ENCODE results near the gene CTNND2.

CTNND2 gene

DNA sequence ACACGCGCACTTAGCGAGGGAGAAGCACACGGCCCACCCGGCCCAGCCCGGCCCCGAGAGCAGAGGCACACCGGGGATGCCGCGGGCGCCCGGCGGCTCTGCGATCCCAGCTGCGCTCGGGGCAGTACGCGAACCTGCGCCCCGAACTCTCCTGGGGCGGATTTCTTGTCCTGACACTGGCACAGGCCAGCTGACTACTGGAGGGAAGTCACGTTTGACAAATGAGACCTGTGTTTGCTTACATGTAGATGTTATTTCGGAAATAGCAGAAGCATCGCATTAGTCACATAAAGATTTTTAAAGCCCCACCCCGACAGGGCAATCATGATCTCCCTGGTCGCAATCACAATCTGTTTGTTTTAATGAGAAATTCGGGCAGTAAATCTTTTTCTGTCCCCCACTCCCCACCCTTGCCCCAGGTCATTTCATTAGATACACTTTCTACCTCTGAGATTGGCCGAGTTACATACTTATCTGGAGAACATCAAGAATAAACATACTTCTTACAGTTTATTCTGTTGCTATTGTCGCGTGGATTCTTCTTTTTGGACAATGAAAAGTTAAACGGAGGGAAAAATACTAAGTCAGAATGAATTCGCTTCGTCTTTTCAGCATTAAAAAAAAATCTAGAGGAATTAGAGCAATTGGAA is 518.9 kb downstream of the CTNND2 start:
- ChIA-PET CTCF (no interaction called here), POLR2A (ENCODE audit: low non-redundant PET) (no interaction called here)
- no peak overlapping the region for H3K27ac ChIP-seq
- no peak for DNase-seq (ENCODE audit: low spot score)
- TF ChIP-seq, protein P1, sequence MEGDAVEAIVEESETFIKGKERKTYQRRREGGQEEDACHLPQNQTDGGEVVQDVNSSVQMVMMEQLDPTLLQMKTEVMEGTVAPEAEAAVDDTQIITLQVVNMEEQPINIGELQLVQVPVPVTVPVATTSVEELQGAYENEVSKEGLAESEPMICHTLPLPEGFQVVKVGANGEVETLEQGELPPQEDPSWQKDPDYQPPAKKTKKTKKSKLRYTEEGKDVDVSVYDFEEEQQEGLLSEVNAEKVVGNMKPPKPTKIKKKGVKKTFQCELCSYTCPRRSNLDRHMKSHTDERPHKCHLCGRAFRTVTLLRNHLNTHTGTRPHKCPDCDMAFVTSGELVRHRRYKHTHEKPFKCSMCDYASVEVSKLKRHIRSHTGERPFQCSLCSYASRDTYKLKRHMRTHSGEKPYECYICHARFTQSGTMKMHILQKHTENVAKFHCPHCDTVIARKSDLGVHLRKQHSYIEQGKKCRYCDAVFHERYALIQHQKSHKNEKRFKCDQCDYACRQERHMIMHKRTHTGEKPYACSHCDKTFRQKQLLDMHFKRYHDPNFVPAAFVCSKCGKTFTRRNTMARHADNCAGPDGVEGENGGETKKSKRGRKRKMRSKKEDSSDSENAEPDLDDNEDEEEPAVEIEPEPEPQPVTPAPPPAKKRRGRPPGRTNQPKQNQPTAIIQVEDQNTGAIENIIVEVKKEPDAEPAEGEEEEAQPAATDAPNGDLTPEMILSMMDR (conservative IDR thresholded peaks at IDR 0.05; ENCODE audit: low read depth) = no peak

DNA sequence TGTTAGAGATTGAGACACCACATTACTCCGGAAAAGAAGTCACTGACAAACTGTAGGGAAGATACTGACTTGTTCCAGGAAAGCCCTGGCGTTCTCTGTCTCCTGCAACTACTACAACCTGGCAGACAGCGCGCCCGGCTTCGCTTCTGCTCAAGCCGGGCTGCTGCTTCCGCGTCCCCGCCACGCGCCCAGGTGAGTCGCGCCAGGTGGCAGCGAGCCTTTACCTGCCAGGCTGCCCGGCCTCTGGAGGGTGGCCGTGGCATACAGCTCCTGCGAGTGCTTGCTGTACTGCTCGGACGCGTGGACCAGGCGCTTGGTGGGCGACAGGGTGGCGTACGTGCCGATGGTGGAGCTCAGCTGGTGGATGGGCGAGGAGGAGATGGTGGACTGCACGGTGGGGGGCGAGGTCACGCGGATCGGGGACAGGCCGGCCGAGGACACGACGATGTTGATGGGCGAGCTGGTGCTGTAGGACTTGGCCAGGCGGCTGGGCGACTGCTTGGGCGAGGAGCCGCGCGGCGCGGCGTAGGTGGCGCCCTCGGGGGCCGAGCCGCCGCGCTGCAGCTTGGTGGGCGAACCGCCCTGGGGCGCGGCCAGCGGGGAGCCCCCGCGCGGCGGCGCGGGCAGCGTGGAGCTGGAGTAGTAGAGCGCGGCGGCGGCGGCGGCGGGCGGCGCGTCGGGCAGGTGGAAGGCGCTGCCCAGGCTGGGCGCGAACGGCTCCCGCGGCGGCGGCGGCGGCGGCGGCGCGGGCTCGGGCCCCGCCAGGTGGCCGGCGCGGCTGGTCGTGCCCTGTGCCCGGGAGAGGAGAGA is 519.6 kb downstream of the CTNND2 start:
- H3K27ac ChIP-seq = no peak overlapping the region
- TF ChIP-seq, protein P1 (conservative IDR thresholded peaks at IDR 0.05; ENCODE audit: low read depth) = no peak
- DNase-seq (ENCODE audit: low spot score) = no peak
- ChIA-PET POLR2A (ENCODE audit: low non-redundant PET) (no interaction called here), CTCF (no interaction called here)

DNA sequence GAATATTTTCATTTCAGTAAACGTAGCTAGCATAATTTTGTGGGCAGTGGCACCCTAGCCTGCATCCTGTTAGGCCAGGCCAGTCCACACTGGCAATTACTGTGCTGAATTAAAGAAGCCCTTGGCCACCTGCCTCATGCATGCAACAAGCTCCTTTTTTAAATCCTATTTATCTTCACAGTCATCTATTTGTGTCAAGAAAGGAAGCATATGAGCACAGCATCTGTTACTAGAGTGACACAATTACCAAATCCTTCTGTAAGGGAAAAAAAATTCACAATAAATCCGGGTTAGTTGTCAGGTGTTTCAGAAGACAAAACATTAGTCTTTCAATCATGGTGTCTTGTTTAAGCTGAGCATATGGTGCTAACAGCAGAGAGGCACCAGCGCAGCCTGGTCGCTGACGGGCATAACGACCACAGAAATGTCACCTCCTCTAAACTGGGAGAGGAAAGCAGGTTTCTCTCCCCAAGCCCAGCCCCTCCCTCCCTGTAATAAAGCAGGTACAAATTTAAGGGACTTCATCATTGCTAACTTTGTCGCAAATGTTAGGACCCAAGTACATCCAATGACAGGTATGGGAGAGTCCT is 520.6 kb downstream of the CTNND2 start:
- POLR2A ChIA-PET (ENCODE audit: low non-redundant PET) = no interaction called here
- DNase-seq (ENCODE audit: low spot score) = no peak
- TF ChIP-seq, protein P1 (conservative IDR thresholded peaks at IDR 0.05; ENCODE audit: low read depth) = no peak
- CTCF ChIA-PET = no interaction called here
- H3K27ac ChIP-seq = no peak overlapping the region

DNA sequence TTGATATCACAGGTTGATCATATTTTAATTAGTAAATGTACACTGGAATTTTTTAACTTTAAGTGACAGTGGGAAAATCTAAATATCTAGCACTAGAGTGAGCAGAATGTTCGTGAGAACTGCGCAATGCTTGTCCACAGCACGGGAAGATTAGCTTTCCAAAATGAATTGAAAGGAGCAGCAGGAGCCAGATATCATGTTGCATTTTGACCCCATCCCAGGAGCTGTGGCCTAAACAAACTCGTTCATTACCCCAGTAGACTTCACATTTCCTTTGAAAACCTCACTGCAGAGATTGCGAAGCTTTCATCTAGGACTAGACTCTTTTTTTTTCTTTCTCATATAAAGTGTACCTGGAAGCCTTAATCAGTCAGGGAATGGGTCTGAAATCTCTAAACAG is 525.8 kb downstream of the CTNND2 start:
- H3K27ac ChIP-seq = no peak overlapping the region
- CTCF ChIA-PET = interaction anchor here (0.7 kb wide), 1 partner anchor 18 kb away, joined by 3 read pairs; no protein-coding TSS in a partner anchor
- DNase-seq (ENCODE audit: low spot score) = no peak
- POLR2A ChIA-PET (ENCODE audit: low non-redundant PET) = no interaction called here
- TF ChIP-seq, protein P1 (conservative IDR thresholded peaks at IDR 0.05; ENCODE audit: low read depth) = no peak

DNA sequence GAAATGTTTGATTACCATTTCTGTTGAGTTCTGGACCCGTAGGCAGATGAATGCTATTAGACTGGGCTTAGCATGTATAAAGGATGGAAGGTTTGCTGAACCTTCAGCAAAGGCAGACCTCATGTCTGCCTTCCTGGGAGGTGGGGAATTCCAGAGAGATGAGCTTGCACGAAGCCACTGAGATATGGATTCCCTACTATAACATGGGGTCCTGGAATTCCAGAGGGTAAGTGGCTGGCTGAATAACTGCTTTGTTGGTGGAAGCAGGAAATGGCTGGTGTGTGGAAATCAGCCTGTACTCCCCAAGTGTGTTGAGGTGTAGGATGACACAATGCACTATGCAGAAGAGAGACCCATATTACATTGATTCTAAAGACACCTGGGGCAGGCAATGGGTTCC is 526.4 kb downstream of the CTNND2 start:
- ChIA-PET POLR2A (ENCODE audit: low non-redundant PET) (no interaction called here), CTCF (interaction anchor here (0.7 kb wide), 1 partner anchor 18 kb away, joined by 3 read pairs; no protein-coding TSS in a partner anchor)
- no peak overlapping the region for H3K27ac ChIP-seq
- TF ChIP-seq, protein P1 (conservative IDR thresholded peaks at IDR 0.05; ENCODE audit: low read depth) = no peak
- DNase-seq (ENCODE audit: low spot score) = no peak

- CTCF ChIA-PET = interaction anchor here (0.5 kb wide), 1 partner anchor 355 kb away, joined by 7 read pairs; no protein-coding TSS in a partner anchor
- H3K27ac ChIP-seq = no peak overlapping the region
- TF ChIP-seq, protein P1 (conservative IDR thresholded peaks at IDR 0.05; ENCODE audit: low read depth) = no peak
- no peak for DNase-seq (ENCODE audit: low spot score)
- POLR2A ChIA-PET (ENCODE audit: low non-redundant PET) = no interaction called here
Observed at GRCh38 chr5:11372191-11372590, 532.1 kb downstream of the CTNND2 start.

Measured in RWPE1 (cell line).